ENCODE results near the gene KSR1.

DNA sequence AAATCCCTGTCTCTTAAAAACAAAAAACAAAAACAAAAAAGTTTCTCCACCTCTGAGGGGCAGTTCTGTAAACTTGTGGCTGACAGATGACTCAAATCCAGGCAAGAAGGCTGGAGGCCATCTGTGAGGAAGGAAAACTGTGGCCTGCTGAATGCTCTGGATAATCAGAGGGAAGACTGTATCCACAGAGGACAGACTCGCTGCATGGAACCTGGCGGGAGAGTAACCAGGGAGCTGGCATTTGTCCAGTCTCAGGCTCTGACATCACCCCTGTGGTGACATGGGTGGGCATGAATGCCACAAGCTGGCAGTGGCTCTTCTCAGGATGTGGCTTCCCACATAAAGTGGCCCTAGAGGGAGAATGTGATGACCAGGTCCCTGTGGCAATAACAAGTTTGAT lies 2.8 kb upstream of the KSR1 start:
- TF ChIP-seq, protein P1, sequence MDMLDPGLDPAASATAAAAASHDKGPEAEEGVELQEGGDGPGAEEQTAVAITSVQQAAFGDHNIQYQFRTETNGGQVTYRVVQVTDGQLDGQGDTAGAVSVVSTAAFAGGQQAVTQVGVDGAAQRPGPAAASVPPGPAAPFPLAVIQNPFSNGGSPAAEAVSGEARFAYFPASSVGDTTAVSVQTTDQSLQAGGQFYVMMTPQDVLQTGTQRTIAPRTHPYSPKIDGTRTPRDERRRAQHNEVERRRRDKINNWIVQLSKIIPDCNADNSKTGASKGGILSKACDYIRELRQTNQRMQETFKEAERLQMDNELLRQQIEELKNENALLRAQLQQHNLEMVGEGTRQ (IDR thresholded peaks at IDR 0.05; ENCODE audit: low read length): no peak
- TF ChIP-seq POLR2A (IDR thresholded peaks at IDR 0.05; ENCODE audit: control extremely low read depth in 1 of 2, low read depth in 2 of 2, low read length in 2 of 2) (no peak), ZNF274 (IDR thresholded peaks at IDR 0.05; ENCODE audit: borderline replicate concordance, extremely low read depth, low read length) (no peak), JUND (IDR thresholded peaks at IDR 0.05; ENCODE audit: low read length) (no peak), GABPA (IDR thresholded peaks at IDR 0.05; ENCODE audit: borderline replicate concordance, insufficient read depth, low read length) (no peak), RAD21 (IDR thresholded peaks at IDR 0.05 in 1 of 2, conservative IDR thresholded peaks at IDR 0.05 in 1 of 2; ENCODE audit: low read depth in 2 of 2, low read length in 2 of 2) (no peak), SP4 (IDR thresholded peaks at IDR 0.05; ENCODE audit: low read length) (no peak), SP1 (IDR thresholded peaks at IDR 0.05; ENCODE audit: low read depth, low read length) (no peak), CBX5 (IDR thresholded peaks at IDR 0.05; ENCODE audit: low read depth, low read length) (no peak), EP300 (IDR thresholded peaks at IDR 0.05; ENCODE audit: borderline replicate concordance in 1 of 2, low read depth in 2 of 2, low read length in 2 of 2) (no peak), CHD2 (IDR thresholded peaks at IDR 0.05; ENCODE audit: low read length) (no peak), EZH2 (IDR thresholded peaks at IDR 0.05; ENCODE audit: low read depth, low read length, severe bottlenecking) (no peak), BRCA1 (IDR thresholded peaks at IDR 0.05; ENCODE audit: low read depth, low read length) (no peak)
- TF ChIP-seq, protein P2, sequence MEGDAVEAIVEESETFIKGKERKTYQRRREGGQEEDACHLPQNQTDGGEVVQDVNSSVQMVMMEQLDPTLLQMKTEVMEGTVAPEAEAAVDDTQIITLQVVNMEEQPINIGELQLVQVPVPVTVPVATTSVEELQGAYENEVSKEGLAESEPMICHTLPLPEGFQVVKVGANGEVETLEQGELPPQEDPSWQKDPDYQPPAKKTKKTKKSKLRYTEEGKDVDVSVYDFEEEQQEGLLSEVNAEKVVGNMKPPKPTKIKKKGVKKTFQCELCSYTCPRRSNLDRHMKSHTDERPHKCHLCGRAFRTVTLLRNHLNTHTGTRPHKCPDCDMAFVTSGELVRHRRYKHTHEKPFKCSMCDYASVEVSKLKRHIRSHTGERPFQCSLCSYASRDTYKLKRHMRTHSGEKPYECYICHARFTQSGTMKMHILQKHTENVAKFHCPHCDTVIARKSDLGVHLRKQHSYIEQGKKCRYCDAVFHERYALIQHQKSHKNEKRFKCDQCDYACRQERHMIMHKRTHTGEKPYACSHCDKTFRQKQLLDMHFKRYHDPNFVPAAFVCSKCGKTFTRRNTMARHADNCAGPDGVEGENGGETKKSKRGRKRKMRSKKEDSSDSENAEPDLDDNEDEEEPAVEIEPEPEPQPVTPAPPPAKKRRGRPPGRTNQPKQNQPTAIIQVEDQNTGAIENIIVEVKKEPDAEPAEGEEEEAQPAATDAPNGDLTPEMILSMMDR (IDR thresholded peaks at IDR 0.05; ENCODE audit: control extremely low read depth in 1 of 3, insufficient read depth in 1 of 3, low read depth in 1 of 3, low read length in 3 of 3): no peak

Measured in H1 (cell line).